Ishikawa (cell line): ENCODE measurements around the gene SVEP1.

Experiments used
- CEBPB ChIP-seq: IDR thresholded peaks from 2 replicates; pipeline ENCODE4 v1.6.1; 2012
- CREB1 ChIP-seq: IDR thresholded peaks from 2 replicates; pipeline ENCODE4 v1.6.1; 2012; ENCODE audit warnings: low read depth
- EGR1 ChIP-seq: IDR thresholded peaks from 2 replicates; pipeline ENCODE4 v1.6.1; 2012
- EP300 ChIP-seq: IDR thresholded peaks from 2 replicates; pipeline ENCODE4 v1.6.1; 2012; ENCODE audit warnings: borderline replicate concordance
- FOXM1 ChIP-seq: IDR thresholded peaks from 2 replicates; pipeline ENCODE4 v1.6.1; 2012; ENCODE audit warnings: low read depth, borderline replicate concordance
- NFIC ChIP-seq: IDR thresholded peaks from 2 replicates; pipeline ENCODE4 v1.6.1; 2012
- RAD21 ChIP-seq: IDR thresholded peaks from 2 replicates; pipeline ENCODE4 v1.6.1; 2012; ENCODE audit warnings: low read depth
- TAF1 ChIP-seq: IDR thresholded peaks from 2 replicates; pipeline ENCODE4 v1.6.1; 2012; ENCODE audit warnings: low read depth, mild to moderate bottlenecking
- TCF12 ChIP-seq: IDR thresholded peaks from 2 replicates; pipeline ENCODE4 v1.6.1; 2012; ENCODE audit warnings: low read depth
- TEAD4 ChIP-seq: IDR thresholded peaks from 2 replicates; pipeline ENCODE4 v1.6.1; 2012
- YY1 ChIP-seq: IDR thresholded peaks from 2 replicates; pipeline ENCODE4 v1.6.1; 2012; ENCODE audit warnings: low read depth
- ZBTB7A ChIP-seq: IDR thresholded peaks from 2 replicates; pipeline ENCODE4 v1.6.1; 2012; ENCODE audit warnings: low read depth
- TF ChIP-seq, protein P1 (sequence below): IDR thresholded peaks from 2 replicates; pipeline ENCODE4 v1.6.1; 2012
- TF ChIP-seq, protein P2 (sequence below): IDR thresholded peaks from 2 replicates; pipeline ENCODE4 v1.6.1; 2012
- TF ChIP-seq, protein P3 (sequence below): IDR thresholded peaks from 2 replicates; pipeline ENCODE4 v1.6.1; 2012; ENCODE audit warnings: low read depth, mild to moderate bottlenecking

Gene SVEP1

DNA sequence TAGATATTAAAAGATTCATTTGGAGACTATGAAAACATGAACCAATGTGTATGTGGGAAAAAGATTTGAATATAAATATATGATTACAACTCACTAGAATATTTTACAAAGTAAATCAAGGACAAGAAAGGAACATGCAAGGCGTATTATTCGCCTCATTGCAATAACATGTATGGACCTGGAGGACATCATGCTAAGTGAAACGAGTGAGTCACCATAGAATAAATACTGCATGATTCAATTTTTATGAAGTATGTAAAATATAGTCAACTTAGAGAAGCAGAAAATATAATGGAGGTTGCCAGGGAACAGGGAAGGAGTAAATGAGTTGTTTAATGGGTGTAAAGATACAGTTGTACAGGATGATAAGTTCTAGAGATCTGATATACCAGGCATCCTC lies 246.8 kb downstream of the SVEP1 start:
- TF ChIP-seq, protein P1, sequence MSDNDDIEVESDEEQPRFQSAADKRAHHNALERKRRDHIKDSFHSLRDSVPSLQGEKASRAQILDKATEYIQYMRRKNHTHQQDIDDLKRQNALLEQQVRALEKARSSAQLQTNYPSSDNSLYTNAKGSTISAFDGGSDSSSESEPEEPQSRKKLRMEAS = no peak
- TF ChIP-seq CEBPB (no peak), YY1 (no peak), EP300 (no peak), FOXM1 (no peak), RAD21 (no peak), TEAD4 (no peak), NFIC (no peak), TCF12 (no peak)
- TF ChIP-seq, protein P2, sequence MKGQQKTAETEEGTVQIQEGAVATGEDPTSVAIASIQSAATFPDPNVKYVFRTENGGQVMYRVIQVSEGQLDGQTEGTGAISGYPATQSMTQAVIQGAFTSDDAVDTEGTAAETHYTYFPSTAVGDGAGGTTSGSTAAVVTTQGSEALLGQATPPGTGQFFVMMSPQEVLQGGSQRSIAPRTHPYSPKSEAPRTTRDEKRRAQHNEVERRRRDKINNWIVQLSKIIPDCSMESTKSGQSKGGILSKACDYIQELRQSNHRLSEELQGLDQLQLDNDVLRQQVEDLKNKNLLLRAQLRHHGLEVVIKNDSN = no peak
- TF ChIP-seq, protein P3, sequence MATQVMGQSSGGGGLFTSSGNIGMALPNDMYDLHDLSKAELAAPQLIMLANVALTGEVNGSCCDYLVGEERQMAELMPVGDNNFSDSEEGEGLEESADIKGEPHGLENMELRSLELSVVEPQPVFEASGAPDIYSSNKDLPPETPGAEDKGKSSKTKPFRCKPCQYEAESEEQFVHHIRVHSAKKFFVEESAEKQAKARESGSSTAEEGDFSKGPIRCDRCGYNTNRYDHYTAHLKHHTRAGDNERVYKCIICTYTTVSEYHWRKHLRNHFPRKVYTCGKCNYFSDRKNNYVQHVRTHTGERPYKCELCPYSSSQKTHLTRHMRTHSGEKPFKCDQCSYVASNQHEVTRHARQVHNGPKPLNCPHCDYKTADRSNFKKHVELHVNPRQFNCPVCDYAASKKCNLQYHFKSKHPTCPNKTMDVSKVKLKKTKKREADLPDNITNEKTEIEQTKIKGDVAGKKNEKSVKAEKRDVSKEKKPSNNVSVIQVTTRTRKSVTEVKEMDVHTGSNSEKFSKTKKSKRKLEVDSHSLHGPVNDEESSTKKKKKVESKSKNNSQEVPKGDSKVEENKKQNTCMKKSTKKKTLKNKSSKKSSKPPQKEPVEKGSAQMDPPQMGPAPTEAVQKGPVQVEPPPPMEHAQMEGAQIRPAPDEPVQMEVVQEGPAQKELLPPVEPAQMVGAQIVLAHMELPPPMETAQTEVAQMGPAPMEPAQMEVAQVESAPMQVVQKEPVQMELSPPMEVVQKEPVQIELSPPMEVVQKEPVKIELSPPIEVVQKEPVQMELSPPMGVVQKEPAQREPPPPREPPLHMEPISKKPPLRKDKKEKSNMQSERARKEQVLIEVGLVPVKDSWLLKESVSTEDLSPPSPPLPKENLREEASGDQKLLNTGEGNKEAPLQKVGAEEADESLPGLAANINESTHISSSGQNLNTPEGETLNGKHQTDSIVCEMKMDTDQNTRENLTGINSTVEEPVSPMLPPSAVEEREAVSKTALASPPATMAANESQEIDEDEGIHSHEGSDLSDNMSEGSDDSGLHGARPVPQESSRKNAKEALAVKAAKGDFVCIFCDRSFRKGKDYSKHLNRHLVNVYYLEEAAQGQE = no peak

DNA sequence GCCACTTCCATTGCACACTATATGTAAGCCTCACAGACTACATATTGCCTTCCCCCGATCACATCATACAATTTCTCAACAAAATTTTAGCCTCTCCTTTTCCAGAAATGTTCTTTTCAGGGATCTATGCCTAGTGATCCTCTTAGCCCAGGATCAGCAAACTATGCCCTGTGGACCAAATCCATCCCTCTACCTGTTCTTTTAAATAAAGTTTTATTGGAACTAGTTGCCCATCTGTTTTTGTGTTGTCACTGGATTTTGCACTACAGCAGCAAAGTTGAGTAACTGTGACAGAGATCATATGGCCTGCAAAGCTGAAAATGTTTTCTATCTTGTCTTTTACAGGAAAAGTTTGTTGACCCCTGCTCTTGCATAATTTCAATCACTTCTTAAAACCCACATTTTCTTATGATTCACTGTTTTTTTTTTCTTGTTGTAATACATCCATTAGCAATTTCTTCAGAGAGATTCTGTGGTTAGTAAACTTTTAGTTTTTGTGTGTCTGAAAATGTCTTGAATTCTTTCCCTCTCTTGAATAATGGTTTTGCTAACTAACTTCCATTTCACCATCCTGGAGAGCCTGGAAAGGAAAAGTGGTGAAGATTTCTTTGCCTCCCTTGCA lies 248.9 kb downstream of the SVEP1 start:
- no peak for TF ChIP-seq NFIC
- TF ChIP-seq EP300 = no peak
- TF ChIP-seq, protein P2 = no peak
- TF ChIP-seq TCF12 = no peak
- no peak for TF ChIP-seq TAF1
- TF ChIP-seq TEAD4 = no peak
- TF ChIP-seq RAD21 = no peak
- TF ChIP-seq YY1 = no peak
- TF ChIP-seq CREB1 = no peak
- no peak for TF ChIP-seq ZBTB7A
- no peak for TF ChIP-seq EGR1
- TF ChIP-seq, protein P1 = no peak
- no peak for TF ChIP-seq FOXM1
- TF ChIP-seq, protein P3 = no peak
- no peak for TF ChIP-seq CEBPB

DNA sequence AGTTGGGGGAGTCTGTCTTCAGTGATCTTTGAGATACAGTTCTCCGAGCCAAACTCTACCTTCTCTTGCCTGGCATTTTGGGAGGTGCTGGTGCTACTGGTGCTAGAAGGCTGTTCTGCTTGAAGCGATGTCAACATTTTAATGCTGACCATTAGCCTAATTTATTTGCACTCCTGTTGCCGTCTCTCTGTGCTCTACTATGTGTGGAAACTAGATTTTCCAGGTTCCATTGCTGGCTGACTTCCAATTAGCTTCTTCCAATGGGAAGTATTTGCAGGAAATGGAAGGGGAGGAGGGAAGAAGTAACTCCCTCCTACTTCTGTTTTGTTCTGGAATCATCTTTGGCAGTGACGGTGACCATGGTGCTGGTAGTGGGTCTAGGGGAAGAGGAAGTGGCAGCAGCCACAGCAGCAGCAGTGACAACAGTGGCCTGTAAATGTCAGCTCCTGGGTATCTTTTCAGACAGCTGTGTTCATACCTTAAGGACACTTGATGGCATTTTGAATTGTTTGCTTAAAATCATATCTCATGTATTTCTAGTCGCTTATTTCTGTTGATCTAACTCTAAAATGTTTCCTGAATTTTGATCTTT lies 249.8 kb downstream of the SVEP1 start:
- TF ChIP-seq NFIC (no peak), TEAD4 (no peak), ZBTB7A (no peak), CEBPB (no peak), YY1 (no peak), CREB1 (no peak), FOXM1 (no peak), EGR1 (no peak), RAD21 (no peak), EP300 (no peak), TAF1 (no peak)
- TF ChIP-seq, protein P3 = no peak
- TF ChIP-seq, protein P2 = no peak
- TF ChIP-seq, protein P1 = no peak
